Measurements from ENCODE around the gene SLC6A5. TPM values are rescaled to one million over a fixed set of nuclear protein-coding genes. Genes with fewer than 3 reads are reported as not detected.

SLC6A5 gene
- total and polyA plus RNA-seq, 2 of the 8 experiments (the other 6 are each of a cell fraction or from before 2014, with no cell fraction given), result not detected

DNA sequence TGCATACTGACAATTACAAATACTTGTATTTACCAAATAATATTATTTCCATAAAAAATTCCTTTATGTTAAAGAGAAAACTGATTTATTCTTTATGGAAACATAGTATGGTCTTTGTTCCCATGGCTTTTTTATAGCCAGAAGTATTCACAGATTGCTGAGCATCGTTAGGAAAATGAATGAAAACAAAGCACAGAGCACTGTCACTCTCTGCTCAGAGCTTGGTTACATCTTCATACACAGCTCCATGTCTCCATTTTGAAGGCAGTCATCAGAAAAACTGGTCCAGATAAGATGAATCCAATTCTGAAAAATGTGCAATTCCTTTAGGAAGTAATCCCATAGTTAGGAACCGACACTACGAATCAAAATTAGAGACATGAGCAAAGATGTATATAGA is 9.0 kb upstream of the SLC6A5 start:
- Histone ChIP-seq H4K5ac (ENCODE audit: insufficient read length, low read depth, low read length) (no peak overlapping the region), H3K14ac (ENCODE audit: insufficient read length) (no peak overlapping the region), H2AK5ac (ENCODE audit: low read depth, low read length) (no peak overlapping the region), H3K36me3 (ENCODE audit: control insufficient read depth in 2 of 4, insufficient read depth in 4 of 4, low read length in 3 of 4) (no peaks in the 10 kb centered on the region), H4K20me1 (replicated peaks in 1 of 2; ENCODE audit: control insufficient read depth in 1 of 2, insufficient read depth in 2 of 2, low read length in 2 of 2) (no peaks in the 10 kb centered on the region), H3K4me3 (ENCODE audit: extremely low read depth in 1 of 4, insufficient read depth in 2 of 4, low read depth in 3 of 4, low read length in 4 of 4) (no peak overlapping the region), H3K4me2 (ENCODE audit: insufficient read depth in 1 of 2, low read depth in 2 of 2, low read length in 2 of 2) (no peak overlapping the region), H3K56ac (replicated peaks; ENCODE audit: insufficient read length, low read depth, low read length) (no peak overlapping the region), H3K23me2 (ENCODE audit: low read depth, low read length) (no peaks in the 10 kb centered on the region), H3K9ac (replicated peaks in 1 of 4; ENCODE audit: extremely low read depth in 1 of 4, low read depth in 3 of 4, low read length in 3 of 4) (no peak overlapping the region), H2BK12ac (ENCODE audit: low read depth, low read length) (no peak overlapping the region), H4K91ac (replicated peaks; ENCODE audit: insufficient read length, low read length) (no peak overlapping the region), H2BK20ac (ENCODE audit: low read length) (no peak overlapping the region), H3K23ac (ENCODE audit: insufficient read length) (no peak overlapping the region), H3K27ac (ENCODE audit: low read depth, low read length) (no peak overlapping the region), H3K27me3 (replicated peaks in 1 of 4; ENCODE audit: control insufficient read depth in 3 of 4, extremely low read depth in 1 of 4, insufficient read depth in 3 of 4, low read length in 3 of 4) (peaks cover 0 to 11% (median 5%) of the 10 kb centered on the region in 4 experiments; a peak in 5 of 7 replicates), H2BK5ac (ENCODE audit: low read depth, low read length) (no peak overlapping the region), H2BK120ac (replicated peaks; ENCODE audit: low read depth, low read length) (no peak overlapping the region), H3K18ac (ENCODE audit: extremely low read depth, low read length) (no peak overlapping the region), H2AFZ (ENCODE audit: low read length) (no peak overlapping the region), H3K79me2 (ENCODE audit: control insufficient read depth in 1 of 2, insufficient read depth in 2 of 2, low read length in 2 of 2) (no peaks in the 10 kb centered on the region), H3K79me1 (ENCODE audit: low read depth, low read length) (no peaks in the 10 kb centered on the region), H3K9me3 (ENCODE audit: insufficient read depth in 2 of 2, low read depth in 1 of 2, low read length in 1 of 2) (no peaks in the 10 kb centered on the region), H3K4me1 (replicated peaks in 1 of 4; ENCODE audit: control insufficient read depth in 3 of 4, insufficient read depth in 4 of 4, low read length in 3 of 4) (no peaks in the 10 kb centered on the region), H4K8ac (ENCODE audit: extremely low read depth, insufficient read depth, low read length) (no peak overlapping the region), H2BK15ac (ENCODE audit: low read length) (no peak overlapping the region), H3K4ac (replicated peaks; ENCODE audit: insufficient read length, low read depth, low read length) (no peak overlapping the region)
- ChIA-PET CTCF (ENCODE audit: partially characterized antibody) (interaction anchor here (0.6 kb wide), 1 partner anchor 406 kb away, joined by 3 read pairs; no protein-coding TSS in a partner anchor), POLR2A (ENCODE audit: partially characterized antibody) (no interaction called here)
- no peak for DNase-seq (ENCODE audit: low read depth in 1 of 2, low spot score in 2 of 2)
- 89% methylated on average over 3 of the region's 3 CpGs; no CpG with 5 or more reads in 1 of the 2 experiments for WGBS, 2 experiments (ENCODE audit: extremely low coverage in 1 of 2, insufficient coverage in 1 of 2, insufficient read length in 1 of 2, insufficient replicate concordance in 2 of 2, low coverage in 1 of 2, low lambda C conversion rate in 2 of 2, missing lambda C conversion rate in 1 of 2)
- FAIRE-seq, result no peak
- TF ChIP-seq SP4 (IDR thresholded peaks at IDR 0.05; ENCODE audit: low read length), result no peak
- TF ChIP-seq SAP30 (IDR thresholded peaks at IDR 0.05; ENCODE audit: insufficient read depth, insufficient replicate concordance, low read length), result no peak
- TF ChIP-seq SIX5 (IDR thresholded peaks at IDR 0.05; ENCODE audit: low read depth, low read length), result no peak
- TF ChIP-seq, protein P1, sequence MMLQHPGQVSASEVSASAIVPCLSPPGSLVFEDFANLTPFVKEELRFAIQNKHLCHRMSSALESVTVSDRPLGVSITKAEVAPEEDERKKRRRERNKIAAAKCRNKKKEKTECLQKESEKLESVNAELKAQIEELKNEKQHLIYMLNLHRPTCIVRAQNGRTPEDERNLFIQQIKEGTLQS (IDR thresholded peaks at IDR 0.05; ENCODE audit: insufficient read depth, low read depth, low read length), result no peak
- TF ChIP-seq FOSL1 (IDR thresholded peaks at IDR 0.05; ENCODE audit: insufficient read depth, low read depth, low read length), result no peak
- TF ChIP-seq, protein P2, sequence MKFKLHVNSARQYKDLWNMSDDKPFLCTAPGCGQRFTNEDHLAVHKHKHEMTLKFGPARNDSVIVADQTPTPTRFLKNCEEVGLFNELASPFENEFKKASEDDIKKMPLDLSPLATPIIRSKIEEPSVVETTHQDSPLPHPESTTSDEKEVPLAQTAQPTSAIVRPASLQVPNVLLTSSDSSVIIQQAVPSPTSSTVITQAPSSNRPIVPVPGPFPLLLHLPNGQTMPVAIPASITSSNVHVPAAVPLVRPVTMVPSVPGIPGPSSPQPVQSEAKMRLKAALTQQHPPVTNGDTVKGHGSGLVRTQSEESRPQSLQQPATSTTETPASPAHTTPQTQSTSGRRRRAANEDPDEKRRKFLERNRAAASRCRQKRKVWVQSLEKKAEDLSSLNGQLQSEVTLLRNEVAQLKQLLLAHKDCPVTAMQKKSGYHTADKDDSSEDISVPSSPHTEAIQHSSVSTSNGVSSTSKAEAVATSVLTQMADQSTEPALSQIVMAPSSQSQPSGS (IDR thresholded peaks at IDR 0.05; ENCODE audit: low read length), result no peak
- TF ChIP-seq JUND (IDR thresholded peaks at IDR 0.05; ENCODE audit: low read length), result no peak
- TF ChIP-seq SP2 (IDR thresholded peaks at IDR 0.05; ENCODE audit: low read length), result no peak
- no peak for TF ChIP-seq RXRA (IDR thresholded peaks at IDR 0.05; ENCODE audit: insufficient read depth, low read depth, low read length)
- TF ChIP-seq TEAD4 (IDR thresholded peaks at IDR 0.05; ENCODE audit: low read depth, low read length), result no peak
- TF ChIP-seq ZNF274 (IDR thresholded peaks at IDR 0.05; ENCODE audit: borderline replicate concordance, extremely low read depth, low read length), result no peak
